IMR-90 (cell line): ENCODE data around the gene TCF4.

ENCODE experiments used
- NFE2L2 ChIP-seq: fragments of 150-350 bp; IDR thresholded peaks from 2 replicates; pipeline ENCODE4 v1.6.1; 2016; ENCODE audit warnings: low read depth, mild to moderate bottlenecking, low read length
- POLR2A ChIP-seq: IDR thresholded peaks from 2 replicates; pipeline ENCODE4 v1.6.1; 2012; ENCODE audit warnings: mild to moderate bottlenecking, low read depth, low read length
- TF ChIP-seq, protein P1 (sequence below): conservative IDR thresholded peaks from 2 replicates; pipeline ENCODE4 v1.5.1; 2012; ENCODE audit warnings: mild to moderate bottlenecking, low read depth, low read length, improper control_type of control experiment
- TF ChIP-seq, protein P2 (sequence below): fragments of 150-350 bp; IDR thresholded peaks from 2 replicates; pipeline ENCODE4 v1.6.1; 2017; ENCODE audit warnings: mild to moderate bottlenecking, antibody characterized with exemption, low read length, low read depth

DNA sequence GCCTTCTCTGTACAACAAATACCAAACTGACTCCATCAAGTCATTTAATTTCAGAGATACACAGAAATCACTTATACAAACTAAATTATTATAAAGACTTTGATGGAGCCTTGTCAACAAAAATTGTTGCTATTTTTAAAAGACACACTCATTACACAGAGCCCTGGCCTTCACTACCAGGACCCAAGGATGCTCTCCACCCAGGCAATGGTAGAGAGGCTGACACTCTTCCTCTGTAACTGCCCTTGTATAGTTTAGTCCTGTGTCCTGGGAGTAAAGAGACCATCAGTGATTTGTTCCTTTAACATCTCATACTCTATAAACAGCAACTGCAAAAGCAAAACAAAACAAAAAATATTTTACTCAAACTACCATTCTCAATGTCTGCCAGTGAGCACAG lies 173.5 kb downstream of the TCF4 start:
- TF ChIP-seq NFE2L2 (no peak), POLR2A (no peak)
- TF ChIP-seq, protein P1, sequence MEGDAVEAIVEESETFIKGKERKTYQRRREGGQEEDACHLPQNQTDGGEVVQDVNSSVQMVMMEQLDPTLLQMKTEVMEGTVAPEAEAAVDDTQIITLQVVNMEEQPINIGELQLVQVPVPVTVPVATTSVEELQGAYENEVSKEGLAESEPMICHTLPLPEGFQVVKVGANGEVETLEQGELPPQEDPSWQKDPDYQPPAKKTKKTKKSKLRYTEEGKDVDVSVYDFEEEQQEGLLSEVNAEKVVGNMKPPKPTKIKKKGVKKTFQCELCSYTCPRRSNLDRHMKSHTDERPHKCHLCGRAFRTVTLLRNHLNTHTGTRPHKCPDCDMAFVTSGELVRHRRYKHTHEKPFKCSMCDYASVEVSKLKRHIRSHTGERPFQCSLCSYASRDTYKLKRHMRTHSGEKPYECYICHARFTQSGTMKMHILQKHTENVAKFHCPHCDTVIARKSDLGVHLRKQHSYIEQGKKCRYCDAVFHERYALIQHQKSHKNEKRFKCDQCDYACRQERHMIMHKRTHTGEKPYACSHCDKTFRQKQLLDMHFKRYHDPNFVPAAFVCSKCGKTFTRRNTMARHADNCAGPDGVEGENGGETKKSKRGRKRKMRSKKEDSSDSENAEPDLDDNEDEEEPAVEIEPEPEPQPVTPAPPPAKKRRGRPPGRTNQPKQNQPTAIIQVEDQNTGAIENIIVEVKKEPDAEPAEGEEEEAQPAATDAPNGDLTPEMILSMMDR = no peak
- TF ChIP-seq, protein P2, sequence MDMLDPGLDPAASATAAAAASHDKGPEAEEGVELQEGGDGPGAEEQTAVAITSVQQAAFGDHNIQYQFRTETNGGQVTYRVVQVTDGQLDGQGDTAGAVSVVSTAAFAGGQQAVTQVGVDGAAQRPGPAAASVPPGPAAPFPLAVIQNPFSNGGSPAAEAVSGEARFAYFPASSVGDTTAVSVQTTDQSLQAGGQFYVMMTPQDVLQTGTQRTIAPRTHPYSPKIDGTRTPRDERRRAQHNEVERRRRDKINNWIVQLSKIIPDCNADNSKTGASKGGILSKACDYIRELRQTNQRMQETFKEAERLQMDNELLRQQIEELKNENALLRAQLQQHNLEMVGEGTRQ = no peak
